Adrenal gland (tissue), 12 donors: ENCODE results near the gene PLA2G2C. TPM values are rescaled to one million over a fixed set of nuclear protein-coding genes. Genes with fewer than 3 reads are reported as not detected.

Experiments used
- DNase-seq, 7 donors: peaks; one replicate each; pipeline ENCODE4 v3.0.0-alpha.2; 2019 to 2020
- H3K27ac ChIP-seq, 5 donors: fragments of 200-600 bp; sonication (generic) in 4 of 5; 1 replicate in 3 of 5; 2 replicates in 2 of 5; pipeline versions ENCODE4 v1.5.1 to v1.8.0; 2016 to 2020; ENCODE audit warnings: mild to moderate bottlenecking in 1 of 5
- H3K27me3 ChIP-seq: fragments of 200-600 bp; 2 replicates; pipeline ENCODE4 v1.8.0; 2021
- H3K36me3 ChIP-seq, 2 donors: fragments of 200-600 bp; replicated peaks in 1 of 2; 1 replicate in 1 of 2; 2 replicates in 1 of 2; pipeline versions ENCODE4 v1.5.1 to v1.8.0; 2018 to 2022
- H3K4me1 ChIP-seq, 2 donors: fragments of 200-600 bp; replicated peaks in 1 of 2; 1 replicate in 1 of 2; 2 replicates in 1 of 2; pipeline versions ENCODE4 v1.5.1 to v1.8.0; 2018 to 2021
- H3K4me3 ChIP-seq, 4 donors: fragments of 200-600 bp; sonication (generic) in 3 of 4; one replicate each; pipeline ENCODE4 v1.5.1; 2016 to 2018
- H3K9me3 ChIP-seq, 3 donors: fragments of 200-600 bp; sonication (generic) in 1 of 3; replicated peaks in 1 of 3; 1 replicate in 2 of 3; 2 replicates in 1 of 3; pipeline versions ENCODE4 v1.5.1 to v1.8.0; 2016 to 2021
- CTCF ChIP-seq, 6 experiments: fragments of 450-650 bp in 4 of 6; fragments of 200-600 bp in 2 of 6; sonication (generic) in 1 of 6; IDR thresholded peaks; 1 replicate in 5 of 6; 2 replicates in 1 of 6; pipeline versions ENCODE4 v1.5.1 to v1.8.0; 2016 to 2021; ENCODE audit warnings: antibody characterized with exemption in 6 of 6, mild to moderate bottlenecking in 2 of 6, moderate library complexity in 1 of 6
- POLR2A ChIP-seq, 2 donors: fragments of 450-650 bp; IDR thresholded peaks; one replicate each; pipeline ENCODE4 v1.6.1; 2017; ENCODE audit warnings: antibody characterized with exemption in 2 of 2, mild to moderate bottlenecking in 2 of 2, moderate library complexity in 1 of 2
- WGBS, 4 donors: extraction: QIAGEN DNeasy Blood & Tissue Kit in 2 of 4; methylation state at CpG; one replicate each; pipeline versions ENCODE4 v1.1.5 to v1.1.7; 2013 to 2017; 5-methylcytosine and 5-hydroxymethylcytosine counted together
- intact Hi-C, 2 donors: fragments of 100-400 bp; cut with DNase I; formaldehyde crosslinking; loops; one replicate each; pipeline versions ENCODE4 v1.14.1 to v1.15.0; 2022 to 2023
- polyA plus RNA-seq, 3 donors: library from polyadenylated mRNA; stranded (reverse); fragments of 200-250 nt in 2 of 3; fragments of 350-450 nt in 1 of 3; fragmentation: Illumina TruSeq in 1 of 3; extraction: RNeasy Lipid Tissue Mini Kit (QIAGEN cat#74804) in 1 of 3; gene quantifications; one replicate each; pipeline ENCODE4 v1.2.3, GENCODE V29; 2013 to 2014
- total RNA-seq, 9 donors: library from RNA; depleted of rRNA in 4 of 9; stranded (reverse); fragments of >200 nt in 4 of 9; fragments of 120-200 nt in 1 of 9; fragmentation: NEBNext Ultra II Directional in 1 of 9; extraction: Animal tissue kit (Norgen Biotek cat#: 25700) in 1 of 9; gene quantifications; one replicate each; pipeline versions ENCODE4 v1.1.0 to v1.2.4, GENCODE V29; 2013 to 2023
- donor health status: healthy with polysubstance abuse.
- donor health status: Bipolar disorder and iron deficiency.
- donor health status: DM: yes; HTN: yes; CAD: no.
- donor health status: DM: no; HTN: no; CAD: no.
- donor health status: DM: no; HTN: no; CAD: no.
- donor health status: DM: yes; HTN: yes; CAD: no.

PLA2G2C gene
- total and polyA plus RNA-seq, 12 donors, result 0.07 to 0.39 (median 0.12) TPM; not detected in 6

- TF ChIP-seq CTCF (IDR thresholded peaks at IDR 0.05) (peak in 2 of 6 experiments; percentile 15 to 25), POLR2A (IDR thresholded peaks at IDR 0.05) (no peak)
Observed at GRCh38 chr1:20152599-20152930, 33.8 kb downstream of the PLA2G2C start.

GRCh38 chr1:20151906-20152598 lies 34.3 kb downstream of the PLA2G2C start:
- Histone ChIP-seq H3K36me3 (no peaks in the 10 kb centered on the region), H3K4me3 (peak overlapping the region in 1 of 4 donors; percentile 29), H3K27ac (peak overlapping the region in 1 of 5 donors; percentile 76), H3K27me3 (no peaks in the 10 kb centered on the region), H3K9me3 (no peaks in the 10 kb centered on the region), H3K4me1 (peaks cover 5 to 13% of the 10 kb centered on the region in 2 donors)
- 0 to 12% (median 4%) methylated on average over 5 to 29 of the region's 29 CpGs for WGBS, 4 donors
- DNase-seq, result peak; percentile 82 to 90 (median 84)
- TF ChIP-seq CTCF (IDR thresholded peaks at IDR 0.05) (peak; percentile 87 to 97 (median 94)), POLR2A (IDR thresholded peaks at IDR 0.05) (no peak)
- intact Hi-C loops, result loop anchor here (2.0 to 5.0 kb wide), 3 partner anchors 50 to 233 kb away; partner anchors contain the start of gene PLA2G2E (in 1 of the 2)

More at GRCh38 chr1:20152599-20152930, 33.8 kb downstream of the PLA2G2C start:
- H3K4me3 ChIP-seq, result no peak overlapping the region
- DNase-seq, result no peak
- no peaks in the 10 kb centered on the region for H3K9me3 ChIP-seq
- no peaks in the 10 kb centered on the region for H3K27me3 ChIP-seq
- intact Hi-C loops, result loop anchor here (2.0 to 5.0 kb wide), 3 partner anchors 50 to 234 kb away; partner anchors contain the start of gene PLA2G2E (in 1 of the 2)
- peak overlapping the region in 2 of 5 donors; percentile 56 to 76 for H3K27ac ChIP-seq
- peaks cover 5 to 13% of the 10 kb centered on the region in 2 donors for H3K4me1 ChIP-seq
- 45 to 89% (median 57%) methylated on average over 3 to 7 of the region's 7 CpGs for WGBS, 4 donors
- H3K36me3 ChIP-seq, result no peaks in the 10 kb centered on the region

- intact Hi-C loops, result loop anchor here (5.0 kb wide), 2 partner anchors 49 to 229 kb away; partner anchors contain the start of gene PLA2G2E (in 1 of the 2)
- H3K4me1 ChIP-seq, result peaks cover 5 to 13% of the 10 kb centered on the region in 2 donors
- H3K27ac ChIP-seq, result no peak overlapping the region
- H3K9me3 ChIP-seq, result no peaks in the 10 kb centered on the region
- no peaks in the 10 kb centered on the region for H3K27me3 ChIP-seq
- H3K36me3 ChIP-seq, result no peaks in the 10 kb centered on the region
- TF ChIP-seq POLR2A (IDR thresholded peaks at IDR 0.05) (no peak), CTCF (IDR thresholded peaks at IDR 0.05) (no peak)
- peak in 1 of 7 donors; percentile 6 for DNase-seq
- 81 to 91% (median 87%) methylated on average over 6 of the region's 6 CpGs for WGBS, 4 donors
- no peak overlapping the region for H3K4me3 ChIP-seq
Observed at GRCh38 chr1:20150969-20151368, 35.3 kb downstream of the PLA2G2C start.

- DNase-seq, result peak in 1 of 7 donors; percentile 4
- TF ChIP-seq CTCF (IDR thresholded peaks at IDR 0.05), result no peak
- TF ChIP-seq POLR2A (IDR thresholded peaks at IDR 0.05), result no peak
- Histone ChIP-seq H3K9me3 (no peaks in the 10 kb centered on the region), H3K27me3 (no peaks in the 10 kb centered on the region), H3K36me3 (no peaks in the 10 kb centered on the region), H3K27ac (no peak overlapping the region), H3K4me3 (no peak overlapping the region), H3K4me1 (peaks cover 5 to 13% of the 10 kb centered on the region in 2 donors)
- 80 to 92% (median 87%) methylated on average over 7 to 8 of the region's 8 CpGs for WGBS, 4 donors
- intact Hi-C loops, result loop anchor here (5.0 kb wide), 2 partner anchors 48 to 228 kb away; partner anchors contain the start of gene PLA2G2E (in 1 of the 2)
Observed at GRCh38 chr1:20150326-20150705, 36.0 kb downstream of the PLA2G2C start.
